Measurements from ENCODE around the gene GPR143.

The GPR143 gene

GRCh38 chrX:9767375-9767774, 1.7 kb upstream of the GPR143 start:
- no peak for DNase-seq

GRCh38 chrX:9765072-9765736, 443 bp downstream of the GPR143 start:
- DNase-seq = no peak

GRCh38 chrX:9759337-9759736, 6.3 kb downstream of the GPR143 start:
- DNase-seq = no peak

GRCh38 chrX:9758021-9758638, 7.5 kb downstream of the GPR143 start:
- no peak for DNase-seq

DNA sequence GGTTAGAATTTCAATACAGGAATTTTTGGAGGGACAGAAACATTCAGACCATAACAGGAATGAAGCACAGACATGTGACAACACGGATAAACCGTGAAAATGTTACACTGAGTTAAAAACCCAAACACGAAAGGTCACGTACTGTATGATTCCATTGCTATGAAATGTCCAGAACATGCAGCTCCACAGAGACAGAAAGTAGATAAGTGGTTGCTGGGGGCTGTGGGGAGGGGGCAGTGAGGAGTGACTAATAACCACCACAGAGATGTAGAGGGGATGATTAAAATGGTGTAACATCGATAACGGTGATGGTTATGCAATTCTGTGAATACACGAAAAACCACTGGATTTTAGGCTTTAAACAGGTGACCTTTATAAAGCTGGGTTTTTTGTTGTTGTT, 8.3 kb downstream of the GPR143 start:
- no peak for DNase-seq

GRCh38 chrX:9749146-9749692, 16.4 kb downstream of the GPR143 start:
- no peak for DNase-seq

GRCh38 chrX:9747644-9748043, 18.0 kb downstream of the GPR143 start:
- DNase-seq = no peak

GRCh38 chrX:9746148-9746888, 19.3 kb downstream of the GPR143 start:
- peak; percentile 77 for DNase-seq

DNA sequence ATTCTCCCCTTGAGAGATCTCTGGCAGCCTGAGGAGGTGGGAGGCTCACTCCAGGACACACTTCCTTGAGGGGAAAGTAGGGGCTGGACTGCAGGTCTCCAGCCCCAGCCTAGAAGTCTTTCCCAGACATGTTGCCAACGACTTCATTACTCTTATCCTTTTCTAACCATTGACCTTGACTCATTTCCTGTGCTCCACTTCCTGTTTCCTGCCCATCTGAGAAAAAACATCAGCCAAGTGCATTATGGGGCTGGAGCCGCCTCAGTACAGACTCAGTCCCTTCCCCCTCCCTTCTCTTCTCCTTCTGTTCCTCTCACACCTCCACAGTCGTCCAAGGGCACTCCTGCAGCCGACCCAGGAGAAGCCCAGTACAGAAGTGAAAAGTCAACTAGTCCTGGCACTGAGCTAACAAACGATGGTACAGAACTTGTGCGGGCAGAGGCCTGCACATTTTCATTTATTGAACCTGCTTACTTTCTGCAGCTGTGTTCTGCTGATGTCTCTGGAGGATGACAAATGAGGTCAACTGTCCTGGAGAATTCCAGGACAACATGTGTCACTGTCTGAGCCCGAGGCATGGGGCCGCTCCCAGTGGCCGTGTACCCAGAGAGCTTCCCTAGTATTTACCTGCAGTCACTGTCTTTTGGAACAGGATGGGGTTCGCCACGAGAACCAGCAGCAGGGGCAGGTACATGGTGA, 20.1 kb downstream of the GPR143 start:
- DNase-seq = peak; percentile 70

GRCh38 chrX:9739130-9739529, 26.5 kb downstream of the GPR143 start:
- no peak for DNase-seq

DNA sequence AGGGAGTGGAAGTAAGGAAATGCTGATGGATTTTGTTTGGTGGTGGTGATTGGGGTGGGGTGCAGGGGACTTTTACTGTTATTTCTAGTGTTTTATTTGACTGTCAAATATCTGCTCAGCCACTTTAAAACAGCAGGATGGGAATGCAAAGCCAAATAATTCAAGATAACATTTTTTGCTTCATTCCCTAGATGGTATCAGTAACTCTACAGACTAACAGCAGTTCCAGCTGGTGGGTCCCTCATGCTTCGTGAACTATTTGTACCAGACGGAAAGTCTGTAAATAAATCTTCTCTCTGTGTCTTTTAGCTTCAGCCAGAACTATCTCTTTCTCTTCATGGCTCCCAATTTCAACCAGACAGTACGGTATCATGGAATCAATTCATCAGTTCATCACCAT, 27.5 kb downstream of the GPR143 start:
- DNase-seq = no peak

DNA sequence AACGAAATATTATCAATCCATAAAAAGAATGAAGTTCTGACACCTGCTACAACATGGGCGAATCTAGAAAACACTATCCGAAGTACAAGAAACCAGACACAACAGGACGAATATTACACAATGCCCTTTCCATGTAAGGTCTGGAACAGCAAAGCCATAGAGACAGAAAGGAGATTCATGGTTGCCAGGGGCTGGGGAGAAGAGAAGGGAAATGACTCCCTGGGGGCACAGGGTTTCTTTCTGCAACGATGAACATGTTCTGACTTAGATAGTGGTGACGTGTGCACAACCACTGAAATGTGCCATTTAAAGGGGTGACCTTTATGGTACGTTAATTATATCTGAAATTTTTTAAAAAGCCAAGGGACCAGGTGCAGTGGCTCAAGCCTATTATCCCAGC, 28.3 kb downstream of the GPR143 start:
- no peak for DNase-seq

DNA sequence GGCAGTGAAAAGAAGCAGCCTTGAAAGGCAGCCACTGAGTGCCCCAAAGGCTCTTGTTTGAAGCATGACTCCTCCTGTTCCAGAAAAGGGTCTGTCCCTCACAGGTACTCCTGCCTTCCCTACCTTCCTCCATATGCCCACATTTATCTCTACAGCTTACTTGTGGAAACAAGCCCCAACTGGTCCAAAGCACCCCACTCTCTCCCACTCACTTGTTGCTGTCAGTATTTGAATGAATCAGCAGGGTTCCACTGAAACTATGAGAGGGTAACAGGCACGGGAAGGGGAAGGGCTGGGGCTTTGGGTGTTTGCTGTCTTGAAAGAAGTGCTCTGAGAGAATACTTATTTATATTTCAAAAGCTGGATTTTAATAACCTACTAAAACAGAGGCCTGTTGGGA, 34.9 kb downstream of the GPR143 start:
- no peak for DNase-seq

DNA sequence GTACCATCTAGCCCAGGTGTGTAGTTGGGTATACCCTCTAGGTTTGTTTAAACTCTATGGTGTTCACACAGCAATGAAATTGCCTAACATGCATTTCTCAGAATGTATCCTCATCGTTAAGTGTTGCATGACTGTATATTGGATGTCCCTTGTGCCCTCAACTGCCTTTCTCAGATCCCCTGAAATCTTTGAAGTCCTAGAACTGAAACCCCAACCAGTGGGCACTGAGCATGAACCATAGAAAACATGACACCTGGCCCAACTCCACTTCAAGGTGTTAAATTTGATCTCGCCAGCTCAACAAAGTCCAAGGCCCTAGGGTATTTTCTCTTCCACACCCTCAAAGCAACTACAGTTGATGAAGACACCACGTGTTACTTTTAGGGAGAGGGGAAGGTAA, 35.6 kb downstream of the GPR143 start:
- DNase-seq = no peak

- no peak for DNase-seq
Observed at GRCh38 chrX:9729171-9729885, 36.3 kb downstream of the GPR143 start.

- DNase-seq = no peak
Observed at GRCh38 chrX:9728261-9728660, 37.4 kb downstream of the GPR143 start.

DNA sequence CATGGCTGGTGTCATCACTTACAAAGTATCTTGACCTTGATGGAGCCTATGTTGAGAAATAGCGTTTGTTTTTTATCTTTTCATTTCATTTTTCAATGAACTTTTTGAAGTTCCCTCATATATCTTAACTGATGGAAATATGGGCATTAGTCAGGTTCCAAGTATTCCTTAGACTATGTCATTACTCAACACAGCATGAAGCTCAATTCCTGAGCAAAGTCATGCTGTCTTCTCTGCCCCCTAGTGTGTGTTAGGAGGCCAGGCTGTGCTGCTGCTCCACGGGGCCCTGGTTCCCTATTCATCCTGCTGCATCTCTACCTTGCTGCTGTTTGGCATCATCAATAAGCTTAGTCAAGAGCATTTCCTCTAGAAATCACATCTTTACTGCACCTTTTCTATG, 40.9 kb downstream of the GPR143 start:
- peak; percentile 49 for DNase-seq

- no peak for DNase-seq
Observed at GRCh38 chrX:9717376-9717775, 48.3 kb downstream of the GPR143 start.

DNA sequence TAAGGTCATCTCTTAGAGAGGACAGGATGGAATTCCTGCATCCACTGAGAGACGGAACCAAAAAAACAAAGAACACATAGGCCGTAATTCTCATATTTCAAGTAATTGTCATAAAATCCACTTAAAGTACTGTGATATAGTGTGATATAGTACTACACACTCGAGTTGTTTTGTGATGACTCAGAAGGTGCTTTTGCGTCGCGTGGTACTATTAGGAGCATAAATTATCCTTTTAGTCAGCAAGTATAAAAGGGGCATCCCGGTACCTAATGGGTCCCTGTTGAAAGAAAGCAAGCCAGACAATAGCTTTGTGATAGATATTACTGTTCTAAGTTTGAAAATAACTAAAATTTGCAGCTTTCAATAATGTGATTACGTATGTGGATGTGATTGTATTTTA, 55.3 kb downstream of the GPR143 start:
- DNase-seq = no peak

GRCh38 chrX:9708923-9709553, 56.6 kb downstream of the GPR143 start:
- DNase-seq = peak; percentile 5

DNA sequence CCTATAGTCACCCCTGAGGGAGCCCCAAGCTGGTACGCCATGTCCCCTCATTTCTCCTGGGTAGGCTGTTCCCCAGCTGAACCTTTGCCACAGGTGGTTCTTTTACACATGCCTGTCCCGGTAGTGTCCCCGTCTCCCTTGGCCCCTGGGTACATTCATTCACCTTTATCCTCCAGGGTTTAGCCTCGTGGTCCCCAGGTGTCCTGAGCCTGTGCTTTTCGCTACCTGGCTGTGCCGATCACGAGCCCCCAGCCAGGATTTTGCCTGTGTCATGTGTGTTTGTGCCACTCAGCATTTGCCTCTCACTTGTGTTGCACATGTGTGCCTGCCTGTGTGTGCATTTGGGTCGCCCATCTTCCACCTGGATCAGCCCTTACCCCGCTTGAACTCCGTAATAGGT, 57.6 kb downstream of the GPR143 start:
- DNase-seq = no peak
